GM18502 (cell line): ENCODE measurements around the gene STRIP1.

Experiments used
- ATAC-seq: cut with Tn5 transposase; IDR thresholded peaks from one replicate; pipeline ENCODE4 v1.9.1; 2021; ENCODE audit warnings: mild to moderate bottlenecking; ENCODE audit not compliant: unreplicated experiment, poor library complexity

Gene STRIP1

GRCh38 chr1:110048923-110049601, 14.6 kb downstream of the STRIP1 start:
- no peak for ATAC-seq

- no peak for ATAC-seq
Observed at GRCh38 chr1:110049801-110050601, 15.6 kb downstream of the STRIP1 start.

GRCh38 chr1:110050602-110051261, 16.3 kb downstream of the STRIP1 start:
- ATAC-seq = no peak

- no peak for ATAC-seq
Observed at GRCh38 chr1:110051262-110051648, 16.8 kb downstream of the STRIP1 start.

GRCh38 chr1:110053552-110054428, 19.4 kb downstream of the STRIP1 start:
- ATAC-seq = no peak

- ATAC-seq = no peak
Observed at GRCh38 chr1:110055493-110056284, 21.3 kb downstream of the STRIP1 start.

GRCh38 chr1:110056285-110056683, 21.9 kb downstream of the STRIP1 start:
- ATAC-seq = no peak

GRCh38 chr1:110056776-110057175, 22.4 kb downstream of the STRIP1 start:
- ATAC-seq = no peak

- no peak for ATAC-seq
Observed at GRCh38 chr1:110057963-110058518, 23.6 kb downstream of the STRIP1 start.

- ATAC-seq = no peak
Observed at GRCh38 chr1:110058591-110058990, 24.2 kb downstream of the STRIP1 start.

GRCh38 chr1:110059133-110059863, 24.9 kb downstream of the STRIP1 start:
- ATAC-seq = no peak

GRCh38 chr1:110060034-110060661, 25.7 kb downstream of the STRIP1 start:
- ATAC-seq = no peak

GRCh38 chr1:110060662-110061060, 26.2 kb downstream of the STRIP1 start:
- no peak for ATAC-seq

GRCh38 chr1:110061341-110061740, 26.9 kb downstream of the STRIP1 start:
- ATAC-seq = no peak

GRCh38 chr1:110062612-110063011, 28.2 kb downstream of the STRIP1 start:
- no peak for ATAC-seq

GRCh38 chr1:110063781-110064180, 29.4 kb downstream of the STRIP1 start:
- ATAC-seq = no peak

- no peak for ATAC-seq
Observed at GRCh38 chr1:110064576-110065337, 30.3 kb downstream of the STRIP1 start.
